ENCODE measurements around the gene MED13L.
A peak's percentile ranks its signal among the peaks of the same experiment; 100 is the strongest.
"Not testable (repeated sequence)": the region's sequence is repeated elsewhere in the genome, so short reads cannot be mapped to it uniquely, and the experiment has no call there.

Gene MED13L

DNA sequence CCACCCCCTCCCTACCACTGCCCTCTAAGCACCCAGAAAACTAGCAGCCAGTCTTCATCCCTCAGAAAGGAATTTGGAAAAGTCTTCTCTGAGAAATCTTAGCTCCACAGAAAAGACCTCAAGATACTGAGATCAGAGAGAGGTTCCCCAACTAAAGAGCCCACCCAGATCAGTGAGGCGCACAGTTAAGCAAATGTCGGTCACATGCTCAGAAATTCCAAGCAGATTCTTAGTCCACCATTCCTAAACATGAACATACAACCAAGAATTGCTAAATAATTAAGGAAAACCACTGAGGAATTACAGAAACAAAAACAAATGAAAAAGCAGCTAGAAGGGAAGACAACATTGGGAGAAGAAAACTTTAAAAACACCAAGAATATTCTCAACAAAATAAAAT lies 32.3 kb downstream of the MED13L start:
- DNase-seq = no peak

- DNase-seq = no peak
Measured at GRCh38 chr12:116244474-116245090, 32.9 kb downstream of the MED13L start.

DNA sequence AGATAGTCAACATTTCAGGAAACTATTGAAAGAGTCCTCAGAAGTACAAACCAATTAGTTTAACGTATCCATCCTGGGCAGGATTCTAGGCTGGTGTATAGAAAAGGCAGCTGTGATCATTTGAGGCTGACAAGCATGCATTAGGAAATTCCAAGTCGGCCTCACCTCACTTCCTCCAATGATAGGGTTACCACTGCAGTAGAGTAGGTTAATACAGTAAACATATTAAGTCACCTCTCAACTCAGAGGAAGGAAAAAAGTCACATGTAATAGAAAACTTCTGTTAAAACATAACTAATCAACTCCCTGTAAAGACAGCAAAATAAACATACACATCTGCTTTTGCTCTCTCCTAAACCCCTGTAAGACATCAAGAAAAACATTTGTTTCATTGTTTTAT lies 33.5 kb downstream of the MED13L start:
- peak; percentile 34 for DNase-seq

DNA sequence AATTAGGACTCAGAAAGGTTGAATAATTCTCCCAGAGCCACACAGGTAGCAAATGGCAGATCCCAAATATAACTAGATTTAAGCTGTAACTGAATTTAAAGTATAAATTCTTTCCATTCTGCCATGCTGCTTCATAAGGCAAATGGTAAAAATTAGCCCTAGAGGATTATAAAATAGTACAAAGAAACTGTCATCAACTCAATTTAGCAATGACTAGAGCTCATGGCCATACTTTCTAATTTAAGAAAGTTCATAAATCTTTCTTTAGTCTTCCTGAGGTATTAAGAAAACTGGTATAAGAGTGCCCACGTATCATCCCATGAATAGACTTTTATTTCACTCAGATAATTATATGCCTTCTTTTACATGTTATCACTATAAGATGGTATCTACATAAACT lies 34.8 kb downstream of the MED13L start:
- no peak for DNase-seq

- DNase-seq = no peak
Measured at GRCh38 chr12:116241157-116241759, 36.2 kb downstream of the MED13L start.

DNA sequence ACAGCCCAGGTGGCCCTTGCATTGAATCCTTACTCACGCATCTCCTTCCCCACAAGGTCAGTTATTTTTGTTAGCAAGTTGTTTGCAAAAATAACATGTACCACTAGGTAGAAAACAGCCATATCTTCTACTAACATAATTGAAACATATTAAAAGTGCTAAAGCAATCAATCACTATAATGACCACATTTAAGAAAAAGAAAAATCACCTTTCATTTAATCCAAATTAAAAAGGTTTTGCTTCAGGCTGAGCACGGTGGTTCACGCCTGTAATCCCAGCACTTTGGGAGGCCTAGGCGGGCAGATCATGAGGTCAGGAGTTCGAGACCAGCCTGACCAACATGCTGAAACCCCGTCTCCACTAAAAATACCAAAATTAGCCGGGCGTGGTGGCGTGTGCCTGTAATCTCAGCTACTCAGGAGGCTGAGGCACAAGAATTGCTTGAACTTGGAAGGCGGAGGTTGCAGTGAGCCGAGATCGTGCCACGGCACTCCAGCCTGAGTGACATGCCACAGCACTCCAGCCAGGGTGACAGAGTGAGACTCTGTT lies 38.8 kb downstream of the MED13L start:
- not testable (repeated sequence) for DNase-seq

- no peak for DNase-seq
Measured at GRCh38 chr12:116238149-116238548, 39.3 kb downstream of the MED13L start.

DNA sequence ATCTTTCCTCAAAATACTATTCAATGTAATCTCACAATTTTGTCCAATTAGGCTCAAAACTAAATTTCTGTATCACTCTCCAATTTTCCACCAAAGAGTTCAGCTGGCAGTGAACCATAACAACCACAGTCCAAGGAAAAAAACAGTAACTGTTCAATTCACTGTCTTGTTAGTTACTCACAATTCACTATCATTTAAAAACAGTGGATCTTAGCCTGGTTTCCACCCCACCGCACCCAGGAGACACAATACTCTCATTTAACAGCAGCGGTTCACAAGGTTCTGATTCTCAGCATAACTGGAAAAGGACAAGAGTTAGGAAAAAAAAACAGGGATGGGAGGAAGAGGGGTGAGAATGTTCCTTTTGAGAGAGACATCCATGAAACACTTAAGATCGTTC lies 40.5 kb downstream of the MED13L start:
- DNase-seq = no peak

GRCh38 chr12:116236148-116236731 lies 41.3 kb downstream of the MED13L start:
- peak; percentile 65 for DNase-seq

DNA sequence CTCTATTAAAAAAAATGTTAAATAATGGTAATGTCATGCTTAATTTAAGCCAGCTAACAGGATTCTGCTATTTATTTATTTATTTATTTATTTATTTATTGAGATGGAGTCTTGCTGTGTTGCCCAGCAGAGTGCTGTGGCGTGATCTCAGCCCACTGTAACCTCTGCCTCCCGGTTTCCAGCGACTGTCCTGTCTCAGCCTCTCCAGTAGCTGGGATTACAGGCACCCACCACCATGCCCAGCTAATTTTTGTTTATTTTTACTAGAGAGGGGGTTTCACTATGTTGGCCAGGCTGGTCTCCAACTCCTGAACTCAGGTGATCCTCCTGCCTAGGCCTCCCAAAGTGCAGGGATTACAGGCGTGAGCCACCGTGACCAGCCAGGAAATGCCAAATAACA lies 43.3 kb downstream of the MED13L start:
- DNase-seq = not testable (repeated sequence)

DNA sequence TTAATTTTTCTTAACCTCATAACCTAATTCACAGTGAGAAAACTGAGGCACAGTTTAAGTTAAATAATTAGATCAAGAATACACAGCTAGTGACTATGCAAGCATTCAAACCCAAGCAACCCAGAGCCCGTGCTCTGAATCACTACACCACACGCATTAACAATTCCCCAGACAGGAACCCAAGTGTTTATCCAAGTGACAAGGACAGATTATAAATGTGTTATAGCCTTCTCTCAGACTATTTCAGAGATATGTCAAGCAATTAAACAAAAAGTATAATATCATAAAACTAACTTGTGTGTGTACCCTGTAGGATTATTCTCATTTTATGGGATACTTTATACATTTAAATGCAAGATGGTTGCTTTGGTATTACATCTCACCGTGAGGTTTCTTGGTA lies 43.8 kb downstream of the MED13L start:
- no peak for DNase-seq

GRCh38 chr12:116227811-116228210 lies 49.7 kb downstream of the MED13L start:
- DNase-seq = no peak

- peak; percentile 33 for DNase-seq
Measured at GRCh38 chr12:116226026-116226425, 51.5 kb downstream of the MED13L start.

GRCh38 chr12:116222358-116222757 lies 55.1 kb downstream of the MED13L start:
- peak; percentile 64 for DNase-seq

GRCh38 chr12:116220756-116221155 lies 56.7 kb downstream of the MED13L start:
- no peak for DNase-seq

- DNase-seq = no peak
Measured at GRCh38 chr12:116217045-116217735, 60.3 kb downstream of the MED13L start.

- no peak for DNase-seq
Measured at GRCh38 chr12:116216022-116216756, 61.3 kb downstream of the MED13L start.

DNA sequence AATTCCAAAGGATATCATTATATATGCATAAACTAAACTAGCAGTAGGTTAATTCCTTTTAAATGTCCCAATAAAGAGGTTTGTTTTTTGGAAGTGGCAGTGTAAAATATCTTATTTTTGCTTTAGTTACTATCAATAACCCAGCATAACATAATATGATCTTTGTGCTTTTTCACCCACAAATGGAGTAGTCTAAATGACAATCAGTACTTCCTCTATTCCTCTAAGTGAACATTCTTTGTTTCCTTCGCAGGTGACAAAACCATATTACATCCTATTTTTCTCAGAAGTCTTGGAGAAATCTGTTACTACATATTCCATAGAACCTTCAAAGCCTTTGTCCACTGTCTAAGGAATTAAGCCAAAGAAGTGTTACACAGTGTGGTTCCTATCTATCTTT lies 62.5 kb downstream of the MED13L start:
- DNase-seq = no peak

- peak; percentile 27 for DNase-seq
Measured at GRCh38 chr12:116213885-116214527, 63.5 kb downstream of the MED13L start.

GRCh38 chr12:116213014-116213413 lies 64.5 kb downstream of the MED13L start:
- peak; percentile 78 for DNase-seq

DNA sequence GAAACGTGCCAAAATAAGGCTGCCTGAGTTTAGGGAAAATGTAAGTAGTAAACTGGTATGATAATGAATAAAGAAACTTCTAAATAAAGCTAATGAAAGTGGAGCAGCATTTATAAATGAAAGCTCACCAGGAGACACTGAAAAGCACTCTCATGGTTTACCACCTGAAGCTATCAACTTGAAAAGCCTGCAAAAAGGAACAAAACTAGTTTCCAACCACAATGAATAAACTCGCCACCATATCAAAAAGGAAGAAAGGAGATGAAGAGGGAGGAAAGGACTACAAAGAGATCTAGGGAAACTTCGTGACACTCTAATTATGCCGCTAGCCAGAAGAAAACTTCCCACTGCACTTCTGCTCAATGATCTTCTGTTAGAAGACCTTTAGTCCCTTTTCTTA lies 66.7 kb downstream of the MED13L start:
- no peak for DNase-seq

DNA sequence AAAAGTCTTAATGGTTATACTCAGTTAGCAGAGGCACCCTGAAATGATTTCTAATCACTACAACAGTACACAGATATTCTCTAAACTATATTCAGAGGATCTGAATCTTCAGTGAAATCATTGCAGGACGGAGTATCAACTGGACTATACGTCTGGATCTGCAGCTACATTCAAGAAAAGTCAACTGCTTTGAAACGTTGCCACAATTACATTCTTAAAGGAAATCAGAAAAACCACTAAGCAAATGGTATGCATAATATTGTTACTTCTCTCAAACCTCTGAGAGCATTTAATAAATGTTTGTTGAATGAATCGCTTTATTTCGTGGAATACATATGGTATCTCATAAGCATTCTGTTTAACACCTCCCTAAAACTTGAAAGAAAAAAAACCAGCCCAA lies 67.4 kb downstream of the MED13L start:
- no peak for DNase-seq

- DNase-seq = no peak
Measured at GRCh38 chr12:116209503-116209902, 68.0 kb downstream of the MED13L start.

All from DMS79 (cell line).